NCI-H1092 (cell line): ENCODE results near the gene AXIN2.

Experiments
- DNase-seq: peaks from one replicate; lab custom pipeline; 2025; lab: John Stamatoyannopoulos, UW

Gene AXIN2, protein sequence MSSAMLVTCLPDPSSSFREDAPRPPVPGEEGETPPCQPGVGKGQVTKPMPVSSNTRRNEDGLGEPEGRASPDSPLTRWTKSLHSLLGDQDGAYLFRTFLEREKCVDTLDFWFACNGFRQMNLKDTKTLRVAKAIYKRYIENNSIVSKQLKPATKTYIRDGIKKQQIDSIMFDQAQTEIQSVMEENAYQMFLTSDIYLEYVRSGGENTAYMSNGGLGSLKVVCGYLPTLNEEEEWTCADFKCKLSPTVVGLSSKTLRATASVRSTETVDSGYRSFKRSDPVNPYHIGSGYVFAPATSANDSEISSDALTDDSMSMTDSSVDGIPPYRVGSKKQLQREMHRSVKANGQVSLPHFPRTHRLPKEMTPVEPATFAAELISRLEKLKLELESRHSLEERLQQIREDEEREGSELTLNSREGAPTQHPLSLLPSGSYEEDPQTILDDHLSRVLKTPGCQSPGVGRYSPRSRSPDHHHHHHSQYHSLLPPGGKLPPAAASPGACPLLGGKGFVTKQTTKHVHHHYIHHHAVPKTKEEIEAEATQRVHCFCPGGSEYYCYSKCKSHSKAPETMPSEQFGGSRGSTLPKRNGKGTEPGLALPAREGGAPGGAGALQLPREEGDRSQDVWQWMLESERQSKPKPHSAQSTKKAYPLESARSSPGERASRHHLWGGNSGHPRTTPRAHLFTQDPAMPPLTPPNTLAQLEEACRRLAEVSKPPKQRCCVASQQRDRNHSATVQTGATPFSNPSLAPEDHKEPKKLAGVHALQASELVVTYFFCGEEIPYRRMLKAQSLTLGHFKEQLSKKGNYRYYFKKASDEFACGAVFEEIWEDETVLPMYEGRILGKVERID

DNA sequence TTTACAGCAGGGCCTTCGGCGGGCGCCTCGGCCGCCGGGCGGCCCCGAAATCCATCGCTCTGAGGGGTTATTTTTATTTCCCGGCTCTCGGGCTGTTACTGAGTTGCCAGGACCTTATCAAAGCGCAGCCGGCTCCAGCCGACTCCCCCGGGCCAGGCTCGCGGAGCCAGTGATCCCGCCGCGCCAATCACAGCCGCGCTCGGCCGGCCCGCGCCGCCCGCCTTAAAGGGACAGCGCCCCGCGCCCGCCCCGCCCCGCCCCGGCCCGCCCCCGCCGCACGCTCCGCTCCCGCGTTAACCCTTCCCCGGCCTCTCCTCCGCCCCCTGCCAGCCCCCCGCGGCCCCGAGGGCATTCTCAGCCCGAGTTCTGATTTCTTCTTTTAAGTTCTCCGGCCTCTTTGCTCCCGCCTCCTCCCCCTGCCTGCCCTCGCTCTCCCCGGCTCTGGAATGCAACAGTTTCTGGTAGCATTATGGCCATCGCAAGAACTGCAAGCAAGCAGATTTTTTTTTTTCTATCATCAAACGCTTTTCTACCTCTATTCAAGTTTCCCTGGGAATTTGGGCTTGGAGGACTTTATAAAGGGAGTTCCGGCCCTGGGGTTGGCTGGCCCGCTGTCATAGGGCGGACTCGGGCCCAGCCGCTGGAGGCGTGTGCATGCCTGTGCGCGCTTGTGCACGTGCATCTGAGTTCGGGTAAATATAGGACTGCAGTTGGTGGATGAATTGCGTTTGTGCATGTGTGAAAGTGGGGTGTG is at the start of gene AXIN2:
TSS of gene AXIN2 (minus strand) at position 197 of the 754 bp plus-strand sequence. CDS start 3,028 bp downstream, outside the sequence.
- peak; percentile 63 for DNase-seq

DNA sequence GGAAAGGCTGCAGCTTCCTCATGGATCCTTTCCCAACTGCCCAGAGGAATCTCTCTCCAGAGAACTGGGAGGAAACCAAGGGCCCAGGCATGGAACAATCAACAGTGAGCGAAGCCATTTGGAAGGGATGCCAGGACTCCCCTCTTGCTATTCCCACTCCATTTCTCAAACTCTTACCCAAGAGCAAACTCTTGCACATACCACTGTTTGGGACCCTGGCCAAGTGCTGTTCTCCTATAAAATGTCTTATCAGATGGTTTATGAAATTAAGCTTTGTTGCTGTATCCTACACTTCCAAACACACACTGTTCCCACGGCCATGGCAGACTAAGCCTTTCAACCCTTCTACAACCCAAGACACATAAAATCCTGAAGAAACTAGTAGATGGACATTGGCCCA is 48.3 kb upstream of the AXIN2 start:
- DNase-seq, result no peak

DNA sequence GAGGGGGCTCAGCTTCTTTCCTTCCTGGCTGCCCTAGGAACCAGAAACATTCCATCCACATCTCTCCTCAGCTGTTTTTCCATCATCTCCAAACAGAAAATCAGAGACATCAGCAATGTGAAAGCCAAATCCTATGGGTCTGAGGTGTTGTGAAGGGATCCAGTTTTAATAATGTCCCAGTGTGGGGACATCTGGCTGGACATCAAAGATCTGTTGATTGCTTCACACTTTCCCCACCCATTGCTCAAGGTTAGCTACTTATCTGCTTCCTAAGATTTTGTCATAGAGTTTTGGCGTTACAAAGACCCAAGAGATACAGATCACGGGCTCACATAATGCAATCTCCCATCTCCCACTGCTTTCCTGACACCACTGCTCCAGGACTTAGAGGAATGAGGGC is 47.8 kb upstream of the AXIN2 start:
- DNase-seq, result no peak

DNA sequence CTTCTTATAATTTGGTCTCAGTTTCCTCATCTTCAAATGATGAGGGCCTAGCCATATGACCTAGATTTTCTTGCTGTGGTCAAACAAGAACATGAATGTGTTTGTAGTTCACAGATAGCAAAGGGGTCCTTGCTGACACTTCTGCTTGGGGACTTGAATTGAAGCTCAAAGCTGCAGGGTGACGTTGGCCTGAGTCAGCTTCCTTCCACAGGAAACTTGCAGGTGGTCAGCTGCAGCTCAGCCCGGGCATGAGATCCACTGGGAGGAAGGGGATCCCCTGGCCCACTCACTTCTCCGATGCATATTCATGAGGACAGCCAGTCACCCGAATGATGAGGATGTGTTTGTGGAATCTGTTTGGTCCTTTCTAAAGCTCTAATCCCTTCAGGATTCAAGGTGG is 42.6 kb upstream of the AXIN2 start:
- no peak for DNase-seq

DNA sequence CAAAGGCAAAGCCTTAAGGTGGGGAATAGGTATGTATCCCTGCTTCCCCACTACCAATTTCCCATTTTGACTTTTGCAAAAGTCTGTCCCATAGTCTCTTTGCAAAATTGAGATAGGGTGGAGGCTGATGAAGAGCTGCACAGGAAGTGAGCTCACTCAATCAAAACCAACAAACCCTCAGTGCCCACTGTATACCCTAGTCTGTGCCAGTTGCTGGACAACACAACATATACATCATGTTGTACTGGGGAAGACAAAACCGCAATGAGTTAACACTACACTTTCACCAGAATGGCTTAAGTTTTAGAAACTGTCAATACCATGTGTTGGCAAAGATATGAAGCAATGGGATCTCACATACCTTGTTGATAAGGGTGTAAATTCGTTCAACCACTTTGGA is 40.4 kb upstream of the AXIN2 start:
- DNase-seq, result no peak

DNA sequence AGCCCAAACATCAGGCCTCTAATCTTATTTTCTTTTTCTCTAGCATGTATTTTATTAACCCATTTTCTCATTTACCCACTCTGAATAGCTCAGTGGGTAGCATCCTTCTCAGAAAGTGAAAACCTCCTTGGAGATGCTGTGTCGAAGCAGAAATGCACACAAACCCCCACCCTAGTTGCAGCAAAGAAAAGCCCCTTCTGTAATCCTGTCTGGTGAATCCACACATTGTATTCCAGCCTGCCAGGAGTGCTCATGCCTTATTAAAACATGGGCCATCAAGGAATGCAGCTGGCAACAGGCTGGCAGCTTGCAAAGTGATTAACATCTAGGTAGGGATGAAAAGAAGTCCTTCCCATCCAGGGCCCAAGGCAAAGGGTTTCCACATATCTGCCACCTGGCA is 39.7 kb upstream of the AXIN2 start:
- DNase-seq, result no peak

DNA sequence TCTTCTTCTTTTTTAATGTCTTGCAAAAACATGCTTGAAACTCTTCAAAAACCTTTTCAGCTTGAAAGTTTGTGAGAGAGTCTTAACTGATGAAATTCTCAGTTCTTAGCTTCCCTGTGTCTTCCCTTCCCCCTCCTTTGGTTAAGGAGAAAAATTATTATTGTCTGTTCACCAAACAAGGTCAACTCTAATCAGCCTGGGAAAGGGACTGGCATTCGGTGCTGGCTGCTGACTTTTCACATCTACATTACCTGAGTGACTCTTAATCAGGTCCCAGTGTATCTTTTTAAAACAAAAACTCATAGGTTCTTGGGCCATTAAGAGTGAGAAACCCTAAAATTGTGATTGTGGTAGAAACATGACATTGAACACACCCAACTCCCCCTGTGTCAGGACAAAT is 39.1 kb upstream of the AXIN2 start:
- no peak for DNase-seq

DNA sequence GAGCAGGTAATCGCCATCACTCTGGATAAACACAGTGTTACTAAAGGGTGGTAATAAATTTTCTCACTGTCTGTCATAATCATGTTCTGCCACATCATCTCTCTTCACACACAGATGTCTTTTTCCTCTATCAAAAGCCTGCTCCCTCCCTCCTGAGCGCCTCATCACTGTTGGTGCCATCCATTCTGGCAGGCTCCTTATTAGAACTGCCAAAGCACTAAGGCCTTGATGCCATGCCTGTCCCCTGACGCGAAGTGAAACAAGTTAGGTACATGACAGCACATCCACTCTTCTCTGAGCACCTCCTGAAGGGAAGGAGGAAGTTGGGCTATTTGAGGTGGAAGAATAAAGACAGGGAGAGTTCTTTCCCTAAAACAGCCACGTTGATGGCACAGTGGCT is 38.2 kb upstream of the AXIN2 start:
- no peak for DNase-seq

DNA sequence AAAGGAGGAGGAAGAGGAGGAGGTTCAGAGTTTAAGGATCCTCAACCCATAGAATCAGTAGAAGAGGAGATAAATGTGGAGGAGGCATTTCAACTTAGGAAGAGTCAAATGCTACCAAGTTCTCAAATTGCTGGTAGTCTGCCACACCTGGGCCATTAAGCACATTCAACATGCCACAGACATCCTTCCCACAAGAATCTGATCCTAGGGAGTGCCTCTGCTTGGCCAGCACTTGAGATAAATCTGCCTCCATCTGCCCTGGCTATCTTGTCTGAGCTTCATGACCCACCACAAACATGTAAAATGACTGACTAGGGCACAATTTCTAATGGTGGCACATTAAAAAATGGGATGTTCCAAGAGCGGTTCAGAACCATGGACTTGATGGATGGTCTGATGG is 37.3 kb upstream of the AXIN2 start:
- no peak for DNase-seq

DNA sequence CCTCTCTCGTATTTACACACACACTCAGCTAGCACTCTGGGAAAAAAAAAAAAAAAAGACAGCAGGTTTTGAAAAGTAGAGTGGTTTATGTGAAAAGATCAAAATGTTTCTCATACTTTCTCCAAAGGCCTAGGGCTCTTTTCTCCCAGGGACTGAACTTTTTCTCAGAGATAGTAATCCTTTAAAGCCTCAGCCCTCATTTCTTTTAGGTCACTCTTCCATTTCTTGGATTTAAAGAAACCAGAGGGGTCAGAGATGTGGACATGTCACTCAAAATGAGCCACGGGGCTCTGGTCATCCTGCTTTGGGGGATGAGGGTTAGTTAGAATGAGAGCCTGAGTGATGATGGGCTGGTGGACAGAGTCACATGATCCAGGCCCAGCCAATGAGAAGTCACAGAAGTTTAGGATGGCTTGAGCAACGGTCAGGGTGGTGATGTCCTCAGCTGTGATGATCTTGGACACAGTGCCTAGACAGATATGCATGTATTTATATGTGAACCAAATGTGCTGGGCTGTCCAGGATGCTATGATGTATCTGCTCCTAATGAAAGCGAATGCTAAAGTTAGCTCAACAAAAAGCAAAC is 33.7 kb upstream of the AXIN2 start:
- no peak for DNase-seq

DNA sequence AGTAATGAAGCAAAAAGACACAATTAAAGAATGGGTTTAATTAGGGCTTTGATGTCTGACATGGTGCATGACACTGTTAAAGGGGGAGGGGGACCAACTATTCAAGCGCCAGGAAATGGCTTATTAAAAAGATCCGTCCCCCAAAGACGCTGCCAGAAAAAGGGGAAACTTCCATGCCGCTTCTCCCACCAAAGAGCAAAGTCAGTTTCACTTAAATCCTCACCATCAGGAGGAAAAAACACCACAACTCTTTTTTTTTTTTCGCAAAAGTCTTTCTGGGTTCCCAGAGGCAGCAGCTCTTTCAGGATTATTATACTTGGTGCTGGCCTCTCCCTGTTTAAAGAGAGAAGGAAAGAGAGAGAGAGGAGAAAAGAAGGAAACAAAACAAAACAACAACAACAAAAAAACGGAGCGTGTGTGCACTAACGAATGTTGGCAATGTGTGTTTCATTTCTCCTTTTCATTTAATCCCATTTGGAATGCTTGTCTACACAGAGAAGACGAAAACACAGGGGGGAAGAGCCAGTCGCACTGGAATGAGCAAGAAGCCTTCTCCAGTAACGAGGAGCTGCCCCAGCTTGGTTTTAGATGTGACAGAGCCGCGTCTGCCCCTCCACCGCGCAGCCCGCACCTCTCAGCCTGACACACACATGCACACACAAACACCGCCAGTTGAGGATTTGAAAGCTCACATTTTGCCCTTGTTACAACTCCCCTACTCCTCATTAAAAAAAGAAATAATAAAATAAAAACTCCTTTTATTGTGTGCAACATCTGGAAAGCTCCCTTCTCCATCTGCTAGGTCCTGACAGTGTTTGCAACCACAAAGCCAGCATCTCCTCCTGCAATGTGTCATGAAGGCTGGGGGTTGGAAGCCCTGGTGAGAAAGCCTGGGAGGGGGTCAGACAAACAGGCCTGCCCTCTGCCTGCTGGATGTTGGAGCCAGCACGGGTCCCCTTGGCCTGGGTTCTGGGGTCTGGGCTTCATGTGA is 32.7 kb upstream of the AXIN2 start:
- DNase-seq, result no peak

DNA sequence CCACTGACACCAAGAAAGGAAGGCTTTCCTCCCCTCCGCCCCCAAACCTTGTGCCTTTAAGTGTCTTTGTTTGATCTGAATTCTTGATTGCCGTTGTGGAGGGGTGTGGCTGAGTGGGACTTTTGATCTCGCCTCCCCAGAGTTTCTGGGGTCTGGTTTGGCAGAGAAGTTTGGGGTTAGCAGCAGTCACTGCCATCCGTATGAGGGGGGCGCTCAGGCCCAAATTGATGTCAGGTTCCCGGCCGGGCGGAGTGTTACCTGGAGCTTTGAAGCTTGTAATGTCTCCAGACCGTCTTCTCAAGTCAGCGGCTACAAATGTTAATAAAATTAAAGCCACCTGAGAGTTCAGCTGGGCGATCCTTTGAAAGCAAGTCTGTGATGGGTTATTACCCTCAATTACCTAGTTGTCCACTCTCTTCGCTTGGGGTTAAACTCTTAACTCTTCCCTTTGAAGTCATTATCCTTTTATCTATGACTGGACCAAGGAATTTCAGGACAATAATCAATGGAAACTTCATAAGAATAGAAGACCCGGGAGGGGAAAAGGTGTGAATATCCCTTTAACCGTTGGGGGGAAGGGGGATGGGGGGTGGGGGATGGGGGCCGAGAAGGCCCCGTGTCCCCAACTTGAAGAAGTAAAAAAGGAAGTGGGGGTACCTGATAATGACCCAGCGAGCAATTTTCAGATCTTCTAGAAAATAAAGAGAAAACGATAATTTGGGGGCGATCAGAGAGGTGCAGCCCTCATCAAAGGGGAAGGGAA is 31.8 kb upstream of the AXIN2 start:
- DNase-seq, result no peak

DNA sequence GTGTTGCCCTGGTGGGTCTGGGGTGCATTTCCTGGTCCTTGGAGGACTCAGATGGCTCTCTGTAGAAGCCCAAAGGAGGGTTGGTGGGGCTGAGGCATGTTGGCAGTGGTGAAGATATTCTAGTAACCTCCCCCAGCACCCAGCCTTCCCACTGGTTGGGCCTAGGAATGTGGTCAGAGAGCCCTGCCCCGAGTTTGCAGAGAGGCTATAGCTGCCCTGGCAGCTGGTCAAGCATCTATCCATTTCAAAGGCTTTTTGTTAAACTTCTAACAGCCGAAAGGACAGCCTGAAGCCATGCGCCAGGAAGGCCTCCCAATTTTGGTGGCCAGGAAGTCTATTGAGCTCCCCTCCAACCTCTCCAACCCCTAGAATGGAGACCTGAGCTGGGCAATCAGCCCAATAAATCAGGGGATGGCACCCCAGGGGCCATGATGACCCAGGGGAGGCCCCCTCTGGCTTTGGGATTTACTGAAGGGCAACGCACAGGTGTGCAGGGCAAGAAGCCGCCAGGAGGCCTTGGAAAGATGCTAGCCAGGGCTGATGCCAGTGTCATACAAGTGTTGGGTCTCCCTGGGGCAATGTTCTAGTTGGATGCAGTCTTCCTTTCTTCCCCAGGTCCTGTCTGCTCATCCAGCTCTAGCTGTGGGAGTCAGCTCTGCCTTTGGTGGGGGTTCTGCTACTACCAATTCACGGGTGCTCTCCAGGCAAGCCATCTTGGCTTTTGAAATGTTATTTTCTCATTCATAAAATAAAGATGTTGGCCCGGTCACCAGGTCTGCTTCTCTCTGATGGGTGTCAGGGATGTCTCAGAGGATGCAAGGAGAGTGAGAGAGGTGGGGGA is 30.9 kb upstream of the AXIN2 start:
- DNase-seq, result no peak

DNA sequence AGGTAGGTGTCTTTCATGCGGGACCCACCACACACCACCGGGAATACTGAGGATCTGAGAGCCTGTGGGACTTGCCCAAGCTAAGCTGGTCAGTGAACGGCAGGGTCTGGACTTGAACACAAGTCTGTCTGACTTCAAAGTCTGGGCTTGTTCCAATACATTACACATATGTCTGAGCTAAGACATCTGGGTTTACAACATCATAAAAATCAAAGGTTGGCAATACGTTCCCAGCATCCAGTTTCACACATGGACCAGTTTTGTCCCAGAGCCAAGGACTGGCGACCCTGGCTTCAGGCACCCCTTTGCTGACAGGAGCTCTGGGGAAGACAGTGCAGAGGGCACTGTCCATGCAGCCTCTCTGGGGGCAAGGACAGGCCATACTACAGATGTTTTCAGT is 27.9 kb upstream of the AXIN2 start:
- no peak for DNase-seq

DNA sequence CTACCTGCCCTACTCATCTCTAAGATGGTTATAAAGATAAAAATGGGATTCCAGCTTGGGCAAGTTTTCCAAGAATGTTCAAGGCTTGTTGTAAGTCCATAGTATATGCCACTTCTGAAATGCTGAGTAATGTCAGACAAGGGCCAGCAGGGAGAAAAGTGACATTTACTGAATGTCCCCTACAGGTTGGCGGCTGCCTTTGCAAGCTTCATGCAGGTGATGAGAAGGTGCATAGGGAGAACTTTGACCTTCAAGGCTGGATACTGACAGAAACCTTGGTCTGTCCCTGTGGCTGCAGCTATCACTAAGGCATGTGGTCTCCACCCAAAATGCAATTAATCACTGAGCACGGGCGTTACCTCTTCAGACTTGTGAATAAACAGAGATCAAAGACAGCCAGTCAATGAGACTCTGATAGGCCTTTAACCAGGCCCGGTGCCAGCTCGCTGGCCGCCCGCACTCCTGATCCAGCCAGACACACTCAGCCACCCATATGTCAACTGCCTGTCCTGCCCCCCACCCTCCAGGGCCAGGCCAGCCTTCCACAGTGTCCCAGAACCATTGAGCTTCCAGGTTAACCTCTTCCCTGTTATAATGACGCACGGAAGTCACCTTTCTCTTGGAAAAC is 26.8 kb upstream of the AXIN2 start:
- DNase-seq, result peak; percentile 59

DNA sequence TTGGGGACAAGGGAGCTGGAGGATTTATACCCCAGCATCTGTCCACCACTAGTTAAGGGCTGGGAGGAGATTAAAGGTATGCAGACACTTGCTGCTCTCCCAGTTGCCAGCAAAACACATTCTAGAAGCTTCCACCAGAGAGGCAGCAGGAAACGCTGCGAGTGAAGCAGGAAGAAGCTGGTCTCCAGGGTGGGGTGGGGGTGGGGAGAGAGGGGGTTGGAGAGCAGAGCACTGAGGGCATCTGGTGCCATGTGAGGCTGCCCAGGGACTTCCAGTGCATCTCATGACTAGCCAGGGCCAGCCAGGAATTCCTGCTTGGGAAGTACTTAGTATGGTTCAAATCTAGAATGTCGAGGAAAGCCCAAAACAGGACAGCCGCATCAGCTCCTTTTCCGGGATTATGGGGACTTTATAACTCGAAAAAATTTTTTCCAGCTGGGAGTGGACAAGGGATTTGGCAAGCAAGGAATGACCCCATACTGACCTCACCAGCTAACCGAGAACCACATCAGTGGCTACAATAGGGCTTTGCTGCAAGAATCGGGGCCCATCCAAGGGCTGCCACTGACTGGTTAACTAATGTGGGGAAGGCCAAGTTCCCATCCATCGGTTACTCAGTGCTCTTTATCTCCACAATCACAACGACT is 26.2 kb upstream of the AXIN2 start:
- no peak for DNase-seq

DNA sequence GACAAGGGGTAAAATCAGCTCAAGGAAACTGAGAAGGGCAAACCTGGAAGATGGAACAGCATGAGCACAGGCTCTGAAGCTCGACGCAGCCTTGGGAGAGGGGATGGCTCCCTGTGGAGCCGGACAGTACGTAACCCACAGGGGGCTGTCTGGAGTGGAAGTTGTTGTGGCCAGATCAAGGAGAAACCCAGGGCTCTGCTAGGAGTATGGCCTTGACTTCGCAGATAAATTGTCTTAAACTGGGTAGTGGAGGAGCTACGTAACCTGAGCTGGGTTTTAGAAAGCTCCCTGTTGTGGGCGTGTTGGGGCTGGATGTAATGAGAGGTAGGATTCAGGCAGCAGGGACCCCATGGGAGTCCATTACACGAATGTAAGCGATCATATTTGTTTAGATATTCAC is 25.5 kb upstream of the AXIN2 start:
- DNase-seq, result no peak
